PC-9 (cell line): ENCODE results near the gene SHROOM3. TPM values are rescaled to one million over a fixed set of nuclear protein-coding genes. Genes with fewer than 3 reads are reported as not detected.

ENCODE experiments used
- BruUV-seq: library from RNA; stranded (reverse); fragments of 400-500 nt; replicated peaks from 2 replicates; lab custom pipeline; 2021; lab: Mats Ljungman, UMichigan
- CTCF ChIA-PET: fragments of 300-600 bp; sonication (Branson Sonifier 250); formaldehyde crosslinking; loops from one replicate; lab custom pipeline; 2022; ENCODE audit warnings: antibody characterized with exemption; lab: Charles Lee
- POLR2A ChIA-PET: fragments of 300-600 bp; sonication (Branson Sonifier 250); formaldehyde crosslinking; loops from one replicate; lab custom pipeline; 2022; ENCODE audit warnings: antibody characterized with exemption; ENCODE audit not compliant: unreplicated experiment; lab: Charles Lee
- DNase-seq, 2 experiments: peaks; one replicate each; pipeline versions ENCODE4 v3.0.0 to v3.0.0-alpha.2; 2015 to 2022; ENCODE audit warnings: mixed read lengths in 1 of 2
- H2AFZ ChIP-seq: fragments of 200-600 bp; sonication (generic); 2 replicates; pipeline ENCODE4 v1.8.1; 2017; ENCODE audit warnings: antibody characterized with exemption
- H3F3A ChIP-seq: fragments of 200-600 bp; sonication (generic); 2 replicates; pipeline ENCODE4 v1.8.1; 2017; ENCODE audit warnings: antibody characterized with exemption, mild to moderate bottlenecking, low read depth; ENCODE audit not compliant: insufficient read depth
- H3K27ac ChIP-seq: fragments of 200-600 bp; sonication (generic); 2 replicates; pipeline ENCODE4 v1.6.1; 2016; ENCODE audit warnings: mixed run types
- H3K27me3 ChIP-seq: fragments of 200-600 bp; sonication (generic); 2 replicates; pipeline ENCODE4 v1.6.1; 2016; ENCODE audit warnings: low read depth, mixed run types; ENCODE audit not compliant: insufficient read depth
- H3K36me3 ChIP-seq: fragments of 200-600 bp; sonication (generic); 2 replicates; pipeline ENCODE4 v1.6.1; 2016; ENCODE audit warnings: low read depth, mixed run types
- H3K4me1 ChIP-seq: fragments of 200-600 bp; sonication (generic); replicated peaks from 2 replicates; pipeline ENCODE4 v1.6.1; 2016; ENCODE audit warnings: mixed run types; ENCODE audit not compliant: insufficient read depth
- H3K4me2 ChIP-seq: fragments of 200-600 bp; sonication (generic); 2 replicates; pipeline ENCODE4 v1.6.1; 2017; ENCODE audit warnings: mixed run types
- H3K4me3 ChIP-seq: fragments of 200-600 bp; sonication (generic); 2 replicates; pipeline ENCODE4 v1.6.1; 2016; ENCODE audit warnings: mixed run types
- H3K79me2 ChIP-seq: fragments of 200-600 bp; sonication (generic); 2 replicates; pipeline ENCODE4 v1.6.1; 2017; ENCODE audit warnings: low read depth, mixed run types
- H3K9me2 ChIP-seq: fragments of 200-600 bp; sonication (generic); 2 replicates; pipeline ENCODE4 v1.8.1; 2017; ENCODE audit warnings: mild to moderate bottlenecking; ENCODE audit not compliant: insufficient read depth
- H3K9me3 ChIP-seq: fragments of 200-600 bp; sonication (generic); 2 replicates; pipeline ENCODE4 v1.8.1; 2016; ENCODE audit warnings: low read depth; ENCODE audit not compliant: insufficient read depth
- H4K20me1 ChIP-seq: fragments of 200-600 bp; sonication (generic); 2 replicates; pipeline ENCODE4 v1.8.1; 2017; ENCODE audit not compliant: insufficient read depth
- EZH2 ChIP-seq: fragments of 200-600 bp; sonication (generic); IDR thresholded peaks from 2 replicates; pipeline ENCODE4 v1.8.0; 2017; ENCODE audit warnings: antibody characterized with exemption, low read depth
- intact Hi-C: fragments of 100-400 bp; cut with micrococcal nuclease; formaldehyde crosslinking; loops from one replicate; pipeline ENCODE4 v1.10.0; 2022; ENCODE audit not compliant: unreplicated experiment
- total RNA-seq: library from RNA; stranded (reverse); gene quantifications from 2 replicates; pipeline ENCODE4 v1.2.3, GENCODE V29; 2021
- TF ChIP-seq, protein P1 (sequence below): fragments of 200-600 bp; sonication (generic); conservative IDR thresholded peaks from 2 replicates; pipeline ENCODE4 v1.6.1; 2017; ENCODE audit warnings: mixed run types, antibody characterized with exemption, mild to moderate bottlenecking, moderate library complexity

Gene SHROOM3
- total RNA-seq, 1 experiment from 2014 or later = 44.3 TPM

DNA sequence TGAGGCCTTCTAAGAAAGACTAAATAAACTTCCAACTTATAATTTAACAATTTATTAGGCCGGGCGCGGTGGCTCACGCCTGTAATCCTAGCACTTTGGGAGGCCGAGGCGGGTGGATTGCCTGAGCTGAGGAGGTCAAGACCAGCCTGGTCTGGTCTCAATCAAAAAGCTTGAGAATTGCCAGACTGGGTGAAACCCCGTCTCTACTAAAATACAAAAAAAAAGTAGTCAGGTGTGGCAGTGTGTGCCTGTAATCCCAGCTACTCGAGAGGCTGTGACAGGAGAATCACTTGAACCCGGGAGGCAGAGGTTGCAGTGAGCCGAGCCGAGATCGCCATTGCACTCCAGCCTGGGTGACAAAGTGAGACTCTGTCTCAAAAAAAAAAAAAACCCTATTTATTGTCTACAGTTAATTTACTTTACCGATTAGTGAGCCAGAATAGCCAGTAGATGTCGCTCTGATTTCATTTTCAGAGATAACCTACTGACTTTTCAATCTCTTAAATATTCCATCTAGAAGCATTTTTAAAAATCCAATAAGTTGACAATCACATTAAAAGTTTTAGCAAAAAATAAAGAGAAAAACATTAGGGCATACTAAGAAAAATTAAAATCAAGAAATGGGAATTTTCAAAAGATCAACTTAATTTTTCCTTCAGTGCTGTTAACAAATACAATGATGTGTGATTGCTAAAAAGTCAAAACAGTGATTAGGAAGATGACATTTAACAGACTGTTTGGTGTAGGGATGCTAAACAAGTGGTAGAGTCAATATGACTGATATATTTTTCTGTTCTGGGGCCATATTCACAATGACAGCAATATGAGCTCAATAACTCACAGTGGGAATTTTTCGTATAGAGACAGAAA lies 4.3 kb upstream of the SHROOM3 start:
- H2AFZ ChIP-seq = peak overlapping the region; percentile 70
- TF ChIP-seq, protein P1, sequence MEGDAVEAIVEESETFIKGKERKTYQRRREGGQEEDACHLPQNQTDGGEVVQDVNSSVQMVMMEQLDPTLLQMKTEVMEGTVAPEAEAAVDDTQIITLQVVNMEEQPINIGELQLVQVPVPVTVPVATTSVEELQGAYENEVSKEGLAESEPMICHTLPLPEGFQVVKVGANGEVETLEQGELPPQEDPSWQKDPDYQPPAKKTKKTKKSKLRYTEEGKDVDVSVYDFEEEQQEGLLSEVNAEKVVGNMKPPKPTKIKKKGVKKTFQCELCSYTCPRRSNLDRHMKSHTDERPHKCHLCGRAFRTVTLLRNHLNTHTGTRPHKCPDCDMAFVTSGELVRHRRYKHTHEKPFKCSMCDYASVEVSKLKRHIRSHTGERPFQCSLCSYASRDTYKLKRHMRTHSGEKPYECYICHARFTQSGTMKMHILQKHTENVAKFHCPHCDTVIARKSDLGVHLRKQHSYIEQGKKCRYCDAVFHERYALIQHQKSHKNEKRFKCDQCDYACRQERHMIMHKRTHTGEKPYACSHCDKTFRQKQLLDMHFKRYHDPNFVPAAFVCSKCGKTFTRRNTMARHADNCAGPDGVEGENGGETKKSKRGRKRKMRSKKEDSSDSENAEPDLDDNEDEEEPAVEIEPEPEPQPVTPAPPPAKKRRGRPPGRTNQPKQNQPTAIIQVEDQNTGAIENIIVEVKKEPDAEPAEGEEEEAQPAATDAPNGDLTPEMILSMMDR = peak; percentile 75
- no peak for TF ChIP-seq EZH2
- no peaks in the 10 kb centered on the region for H3K9me3 ChIP-seq
- no peaks in the 10 kb centered on the region for H3K27me3 ChIP-seq
- no peaks in the 10 kb centered on the region for H3F3A ChIP-seq
- H3K79me2 ChIP-seq = no peaks in the 10 kb centered on the region
- H3K9me2 ChIP-seq = no peaks in the 10 kb centered on the region
- H4K20me1 ChIP-seq = no peaks in the 10 kb centered on the region
- H3K27ac ChIP-seq = no peak overlapping the region
- peak in 1 of 2 experiments; percentile 55 for DNase-seq
- CTCF ChIA-PET = interaction anchor here (0.6 to 1.6 kb wide), 4 partner anchors 57 to 614 kb away, joined by 4 to 10 read pairs (median 4); no protein-coding TSS in a partner anchor
- no peaks in the 10 kb centered on the region for H3K36me3 ChIP-seq
- peak overlapping the region; percentile 69 for H3K4me2 ChIP-seq
- no TSS peak for BruUV-seq
- H3K4me1 ChIP-seq = no peaks in the 10 kb centered on the region
- H3K4me3 ChIP-seq = peak overlapping the region; percentile 33; the same call in 1 of the 2 replicates
- POLR2A ChIA-PET = no interaction called here
- intact Hi-C loops = loop anchor here (1.0 to 5.0 kb wide), 3 partner anchors 75 to 614 kb away; no protein-coding TSS in a partner anchor

DNA sequence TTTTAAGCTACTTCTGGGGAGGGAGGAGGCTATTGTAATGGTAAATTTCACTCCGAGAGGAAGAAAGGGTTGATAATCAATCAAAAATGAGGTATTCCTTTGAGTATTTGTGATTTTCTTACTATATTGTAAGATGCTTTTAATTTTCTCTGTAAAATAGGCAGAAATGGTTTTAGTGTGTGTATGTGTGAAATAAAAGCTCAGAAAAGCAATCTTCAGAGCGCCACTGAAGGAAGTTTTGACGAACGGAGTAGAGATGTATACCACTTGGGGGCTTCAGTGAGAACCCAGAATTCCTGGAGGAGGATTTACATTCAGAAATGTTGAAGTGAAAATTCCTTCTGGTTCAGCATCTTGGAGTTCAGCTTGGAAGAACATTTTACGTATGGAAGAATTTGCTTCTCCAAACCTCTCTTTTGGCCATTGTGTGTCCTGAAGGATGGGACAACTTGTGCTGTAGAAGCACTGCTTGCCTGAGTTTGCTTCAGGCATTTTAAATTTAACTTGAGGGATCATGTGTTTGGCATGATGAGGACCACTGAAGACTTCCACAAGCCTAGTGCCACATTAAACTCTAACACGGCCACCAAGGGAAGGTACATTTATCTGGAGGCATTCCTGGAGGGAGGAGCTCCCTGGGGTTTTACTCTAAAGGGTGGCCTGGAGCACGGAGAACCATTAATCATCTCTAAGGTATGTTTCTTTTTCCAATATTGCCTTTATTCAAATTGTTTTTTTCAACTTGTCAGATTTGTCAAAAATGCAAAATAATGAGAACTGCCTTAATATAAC lies 695 bp downstream of the SHROOM3 start:
- Histone ChIP-seq H3K9me3 (no peaks in the 10 kb centered on the region), H3K79me2 (no peaks in the 10 kb centered on the region), H3K4me3 (no peak overlapping the region), H2AFZ (no peak overlapping the region), H3K27ac (no peak overlapping the region), H3K4me1 (no peaks in the 10 kb centered on the region), H3K4me2 (no peak overlapping the region), H3K9me2 (no peaks in the 10 kb centered on the region), H3K27me3 (no peaks in the 10 kb centered on the region), H3F3A (no peaks in the 10 kb centered on the region), H4K20me1 (no peaks in the 10 kb centered on the region), H3K36me3 (no peaks in the 10 kb centered on the region)
- TF ChIP-seq EZH2 = no peak
- TF ChIP-seq, protein P1 = no peak
- BruUV-seq = no TSS peak
- no peak for DNase-seq
- POLR2A ChIA-PET = no interaction called here
- CTCF ChIA-PET = no interaction called here
- intact Hi-C loops = no loop called here

DNA sequence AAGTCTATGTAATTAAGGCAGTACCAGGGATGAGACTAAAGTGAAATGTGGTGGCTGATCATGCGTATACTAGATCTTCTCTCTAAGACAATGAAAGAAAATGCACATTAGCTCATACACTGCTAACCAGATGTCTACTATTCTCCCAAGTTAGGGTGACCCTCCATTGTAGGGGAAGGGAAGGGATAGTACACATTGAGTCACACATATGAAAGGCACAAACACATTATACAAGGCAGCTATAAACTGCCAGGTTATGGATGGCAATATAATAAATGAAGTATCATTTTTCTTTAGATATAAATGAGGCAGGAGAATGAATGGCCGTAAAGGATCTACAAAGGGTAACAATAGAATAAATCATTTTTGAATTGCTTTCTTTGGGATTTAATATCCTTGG lies 4.5 kb downstream of the SHROOM3 start:
- no peak for DNase-seq
- no TSS peak for BruUV-seq
- no peaks in the 10 kb centered on the region for H3K9me2 ChIP-seq
- no peak overlapping the region for H3K4me3 ChIP-seq
- no peaks in the 10 kb centered on the region for H3K36me3 ChIP-seq
- no peak overlapping the region for H3K27ac ChIP-seq
- no peaks in the 10 kb centered on the region for H3K4me1 ChIP-seq
- CTCF ChIA-PET = no interaction called here
- H3K79me2 ChIP-seq = no peaks in the 10 kb centered on the region
- intact Hi-C loops = no loop called here
- H3K27me3 ChIP-seq = no peaks in the 10 kb centered on the region
- POLR2A ChIA-PET = no interaction called here
- H3K4me2 ChIP-seq = no peak overlapping the region
- no peaks in the 10 kb centered on the region for H4K20me1 ChIP-seq
- no peaks in the 10 kb centered on the region for H3K9me3 ChIP-seq
- H3F3A ChIP-seq = no peaks in the 10 kb centered on the region
- no peak overlapping the region for H2AFZ ChIP-seq
- TF ChIP-seq, protein P1 = no peak
- TF ChIP-seq EZH2 = no peak
